Uterus (tissue), 4 donors: ENCODE results near the gene FAM240B. TPM values are rescaled to one million over a fixed set of nuclear protein-coding genes. Genes with fewer than 3 reads are reported as not detected.

Experiments used
- DNase-seq, 2 donors: peaks; one replicate each; pipeline ENCODE4 v3.0.0-alpha.2; 2019 to 2020
- H3K27ac ChIP-seq, 2 donors: fragments of 200-600 bp; sonication (generic); 1 replicate in 1 of 2; 2 replicates in 1 of 2; pipeline ENCODE4 v1.5.1; 2016 to 2018
- H3K27me3 ChIP-seq, 2 donors: fragments of 200-600 bp; sonication (generic); one replicate each; pipeline ENCODE4 v1.5.1; 2018 to 2019; ENCODE audit warnings: control low read depth in 1 of 2
- H3K36me3 ChIP-seq, 2 donors: fragments of 200-600 bp; sonication (generic); one replicate each; pipeline ENCODE4 v1.5.1; 2019; ENCODE audit warnings: control low read depth in 1 of 2
- H3K4me1 ChIP-seq, 2 donors: fragments of 200-600 bp; sonication (generic); one replicate each; pipeline ENCODE4 v1.5.1; 2018 to 2019; ENCODE audit warnings: control low read depth in 1 of 2
- H3K4me3 ChIP-seq, 2 donors: fragments of 200-600 bp; sonication (generic); 1 replicate in 1 of 2; 2 replicates in 1 of 2; pipeline ENCODE4 v1.5.1; 2018 to 2019; ENCODE audit warnings: mild to moderate bottlenecking in 1 of 2
- H3K9me3 ChIP-seq, 2 donors: fragments of 200-600 bp; sonication (generic); one replicate each; pipeline ENCODE4 v1.5.1; 2019; ENCODE audit warnings: control low read depth in 1 of 2
- CTCF ChIP-seq, 4 experiments: fragments of 200-600 bp in 2 of 4; fragments of 450-650 bp in 2 of 4; sonication (generic) in 2 of 4; IDR thresholded peaks; one replicate each; pipeline ENCODE4 v1.5.1; 2016 to 2019; ENCODE audit warnings: antibody characterized with exemption in 4 of 4, mild to moderate bottlenecking in 2 of 4, moderate library complexity in 1 of 4
- POLR2A ChIP-seq, 2 donors: fragments of 450-650 bp; IDR thresholded peaks; one replicate each; pipeline ENCODE4 v1.6.1; 2016; ENCODE audit warnings: antibody characterized with exemption in 2 of 2, mild to moderate bottlenecking in 1 of 2, moderate library complexity in 1 of 2
- intact Hi-C: fragments of 100-400 bp; cut with DNase I; formaldehyde crosslinking; loops from one replicate; pipeline ENCODE4 v1.15.1; 2023; ENCODE audit warnings: low total_unique reads
- total RNA-seq, 4 donors: library from RNA; depleted of rRNA in 3 of 4; stranded (reverse); fragments of >200 nt in 3 of 4; gene quantifications; one replicate each; pipeline versions ENCODE4 v1.1.0 to v1.2.4, GENCODE V29; 2014 to 2023
- donor health status: DM: yes; HTN: yes; CAD: no.

Gene FAM240B
- total RNA-seq, 4 donors from 2014 or later, result not detected

- Histone ChIP-seq H3K27me3 (no peaks in the 10 kb centered on the region), H3K4me1 (no peaks in the 10 kb centered on the region), H3K4me3 (no peak overlapping the region), H3K36me3 (no peaks in the 10 kb centered on the region), H3K9me3 (no peaks in the 10 kb centered on the region), H3K27ac (no peak overlapping the region)
- intact Hi-C loops, result no loop called here
- DNase-seq, result peak; percentile 22 to 25
- TF ChIP-seq POLR2A (IDR thresholded peaks at IDR 0.05) (no peak), CTCF (IDR thresholded peaks at IDR 0.05) (no peak)
These were observed 30.3 kb downstream of the FAM240B start for GRCh38 chr9:38689678-38690077.

- Histone ChIP-seq H3K9me3 (no peaks in the 10 kb centered on the region), H3K4me1 (no peaks in the 10 kb centered on the region), H3K27ac (no peak overlapping the region), H3K27me3 (no peaks in the 10 kb centered on the region), H3K36me3 (no peaks in the 10 kb centered on the region), H3K4me3 (no peak overlapping the region)
- intact Hi-C loops, result no loop called here
- TF ChIP-seq CTCF (IDR thresholded peaks at IDR 0.05), result no peak
- TF ChIP-seq POLR2A (IDR thresholded peaks at IDR 0.05), result no peak
- DNase-seq, result no peak
These were observed 31.9 kb downstream of the FAM240B start for GRCh38 chr9:38687992-38688391.

- Histone ChIP-seq H3K36me3 (no peaks in the 10 kb centered on the region), H3K4me3 (no peak overlapping the region), H3K4me1 (no peaks in the 10 kb centered on the region), H3K27ac (no peak overlapping the region), H3K27me3 (no peaks in the 10 kb centered on the region), H3K9me3 (no peaks in the 10 kb centered on the region)
- intact Hi-C loops, result no loop called here
- TF ChIP-seq POLR2A (IDR thresholded peaks at IDR 0.05) (no peak), CTCF (IDR thresholded peaks at IDR 0.05) (no peak)
- peak in 1 of 2 donors; percentile 25 for DNase-seq
These were observed 32.5 kb downstream of the FAM240B start for GRCh38 chr9:38687389-38687842.

GRCh38 chr9:38686933-38687332 is 33.0 kb downstream of the FAM240B start:
- Histone ChIP-seq H3K36me3 (no peaks in the 10 kb centered on the region), H3K27me3 (no peaks in the 10 kb centered on the region), H3K4me1 (no peaks in the 10 kb centered on the region), H3K27ac (no peak overlapping the region), H3K9me3 (no peaks in the 10 kb centered on the region), H3K4me3 (no peak overlapping the region)
- intact Hi-C loops, result no loop called here
- no peak for DNase-seq
- TF ChIP-seq CTCF (IDR thresholded peaks at IDR 0.05) (no peak), POLR2A (IDR thresholded peaks at IDR 0.05) (no peak)

GRCh38 chr9:38685535-38685934 is 34.4 kb downstream of the FAM240B start:
- DNase-seq, result no peak
- TF ChIP-seq CTCF (IDR thresholded peaks at IDR 0.05) (no peak), POLR2A (IDR thresholded peaks at IDR 0.05) (no peak)
- no peaks in the 10 kb centered on the region for H3K27me3 ChIP-seq
- H3K4me3 ChIP-seq, result no peak overlapping the region
- no peaks in the 10 kb centered on the region for H3K36me3 ChIP-seq
- H3K4me1 ChIP-seq, result no peaks in the 10 kb centered on the region
- no peak overlapping the region for H3K27ac ChIP-seq
- H3K9me3 ChIP-seq, result no peaks in the 10 kb centered on the region
- intact Hi-C loops, result no loop called here
